ENCODE results near the gene DDX1.

- TF ChIP-seq EZH2 (IDR thresholded peaks at IDR 0.05; ENCODE audit: borderline replicate concordance, low read depth, low read length, poor library complexity, severe bottlenecking) = no peak
- TF ChIP-seq CTCF (conservative IDR thresholded peaks at IDR 0.05; ENCODE audit: low read depth, low read length) = no peak
Observed at GRCh38 chr2:15614545-15615300, 23.1 kb downstream of the DDX1 start.
